Mesendoderm (in vitro differentiated cells): ENCODE measurements around the gene MTUS2.

ENCODE experiments used
- DNase-seq: peaks from one replicate; pipeline ENCODE4 v3.0.0; 2013
- H2AK5ac ChIP-seq: 2 replicates; pipeline ENCODE4 v1.6.1; 2013; ENCODE audit warnings: low read length, inconsistent platforms
- H2BK120ac ChIP-seq: 2 replicates; pipeline ENCODE4 v1.6.1; 2013; ENCODE audit warnings: low read depth, mild to moderate bottlenecking, low read length, moderate library complexity, mixed read lengths
- H2BK15ac ChIP-seq: replicated peaks from 2 replicates; pipeline ENCODE4 v1.6.1; 2013; ENCODE audit warnings: low read depth, mild to moderate bottlenecking, moderate library complexity
- H2BK5ac ChIP-seq: 2 replicates; pipeline ENCODE4 v1.6.1; 2013; ENCODE audit warnings: low read length, inconsistent platforms
- H3K18ac ChIP-seq: 2 replicates; pipeline ENCODE4 v1.6.1; 2013; ENCODE audit warnings: mild to moderate bottlenecking, low read length, mixed read lengths
- H3K23ac ChIP-seq: one replicate; pipeline ENCODE4 v1.6.1; 2013; ENCODE audit warnings: low read length
- H3K27ac ChIP-seq: 2 replicates; pipeline ENCODE4 v1.5.1; 2013; ENCODE audit warnings: low read depth, mild to moderate bottlenecking, inconsistent platforms, low read length, moderate library complexity
- H3K27me3 ChIP-seq: 2 replicates; pipeline ENCODE4 v1.6.1; 2013; ENCODE audit warnings: low read length, control low read depth, mild to moderate bottlenecking, inconsistent platforms; ENCODE audit not compliant: insufficient read depth, poor library complexity
- H3K36me3 ChIP-seq: 2 replicates; pipeline ENCODE4 v1.6.1; 2013; ENCODE audit warnings: low read length, inconsistent platforms; ENCODE audit not compliant: control insufficient read depth, insufficient read depth
- H3K4ac ChIP-seq: one replicate; pipeline ENCODE4 v1.6.1; 2013; ENCODE audit warnings: low read depth, mild to moderate bottlenecking, low read length, moderate library complexity
- H3K4me1 ChIP-seq: 2 replicates; pipeline ENCODE4 v1.6.1; 2013; ENCODE audit warnings: low read depth, low read length, inconsistent platforms; ENCODE audit not compliant: control insufficient read depth
- H3K4me2 ChIP-seq: 2 replicates; pipeline ENCODE4 v1.6.1; 2013; ENCODE audit warnings: low read length
- H3K4me3 ChIP-seq: 2 replicates; pipeline ENCODE4 v1.5.1; 2013; ENCODE audit warnings: mild to moderate bottlenecking, low read length
- H3K56ac ChIP-seq: one replicate; pipeline ENCODE4 v1.6.1; 2013; ENCODE audit warnings: low read length
- H3K79me1 ChIP-seq: 2 replicates; pipeline ENCODE4 v1.6.1; 2013; ENCODE audit warnings: low read length, inconsistent platforms
- H3K79me2 ChIP-seq: 2 replicates; pipeline ENCODE4 v1.6.1; 2013; ENCODE audit warnings: mild to moderate bottlenecking, low read length; ENCODE audit not compliant: control insufficient read depth, insufficient read depth
- H3K9ac ChIP-seq: 2 replicates; pipeline ENCODE4 v1.6.1; 2013; ENCODE audit warnings: low read length, inconsistent platforms
- H4K5ac ChIP-seq: one replicate; pipeline ENCODE4 v1.6.1; 2013; ENCODE audit warnings: low read length
- H4K8ac ChIP-seq: one replicate; pipeline ENCODE4 v1.6.1; 2013; ENCODE audit warnings: low read depth, mild to moderate bottlenecking, control low read depth, low read length, moderate library complexity
- WGBS: extraction: QIAGEN DNeasy Blood & Tissue Kit; methylation state at CpG from one replicate; pipeline ENCODE4 v1.1.7; 2013; ENCODE audit warnings: low lambda C conversion rate, missing lambda C conversion rate; ENCODE audit not compliant: insufficient coverage; ENCODE audit errors: extremely low coverage; 5-methylcytosine and 5-hydroxymethylcytosine counted together

Gene MTUS2

GRCh38 chr13:29154390-29154789 is 334.3 kb downstream of the MTUS2 start:
- no peaks in the 10 kb centered on the region for H3K27me3 ChIP-seq
- WGBS = 100% methylated on average over 1 of the region's 2 CpGs
- DNase-seq = no peak
- no peak overlapping the region for H3K23ac ChIP-seq
- no peak overlapping the region for H3K9ac ChIP-seq
- no peaks in the 10 kb centered on the region for H3K4me1 ChIP-seq
- no peak overlapping the region for H3K27ac ChIP-seq
- no peak overlapping the region for H3K4ac ChIP-seq
- no peak overlapping the region for H3K4me2 ChIP-seq
- H2BK5ac ChIP-seq = no peak overlapping the region
- no peak overlapping the region for H2AK5ac ChIP-seq
- no peak overlapping the region for H2BK120ac ChIP-seq
- H3K36me3 ChIP-seq = no peaks in the 10 kb centered on the region
- H3K56ac ChIP-seq = no peak overlapping the region
- no peaks in the 10 kb centered on the region for H3K79me2 ChIP-seq
- no peak overlapping the region for H4K8ac ChIP-seq
- no peak overlapping the region for H4K5ac ChIP-seq
- no peak overlapping the region for H3K18ac ChIP-seq
- no peak overlapping the region for H3K4me3 ChIP-seq
- no peaks in the 10 kb centered on the region for H3K79me1 ChIP-seq
- H2BK15ac ChIP-seq = no peak overlapping the region

GRCh38 chr13:29156136-29156535 is 336.0 kb downstream of the MTUS2 start:
- Histone ChIP-seq H3K4me3 (no peak overlapping the region), H4K8ac (no peak overlapping the region), H2AK5ac (no peak overlapping the region), H3K79me1 (no peaks in the 10 kb centered on the region), H3K4me2 (no peak overlapping the region), H3K18ac (no peak overlapping the region), H2BK120ac (no peak overlapping the region), H3K36me3 (no peaks in the 10 kb centered on the region), H3K56ac (no peak overlapping the region), H4K5ac (no peak overlapping the region), H2BK5ac (no peak overlapping the region), H3K4ac (no peak overlapping the region), H3K79me2 (no peaks in the 10 kb centered on the region), H3K27ac (no peak overlapping the region), H3K27me3 (no peaks in the 10 kb centered on the region), H3K4me1 (no peaks in the 10 kb centered on the region), H2BK15ac (no peak overlapping the region), H3K9ac (no peak overlapping the region), H3K23ac (no peak overlapping the region)
- no CpG with 5 or more reads among the region's 1 CpG for WGBS
- no peak for DNase-seq

- Histone ChIP-seq H2AK5ac (no peak overlapping the region), H2BK5ac (no peak overlapping the region), H3K4ac (no peak overlapping the region), H4K8ac (no peak overlapping the region), H3K4me1 (no peaks in the 10 kb centered on the region), H3K56ac (no peak overlapping the region), H3K79me1 (no peaks in the 10 kb centered on the region), H2BK15ac (no peak overlapping the region), H3K36me3 (no peaks in the 10 kb centered on the region), H3K9ac (no peak overlapping the region), H4K5ac (no peak overlapping the region), H2BK120ac (no peak overlapping the region), H3K27me3 (no peaks in the 10 kb centered on the region), H3K18ac (no peak overlapping the region), H3K23ac (no peak overlapping the region), H3K4me2 (no peak overlapping the region), H3K79me2 (no peaks in the 10 kb centered on the region), H3K4me3 (no peak overlapping the region), H3K27ac (no peak overlapping the region)
- DNase-seq = no peak
- WGBS = no CpG with 5 or more reads among the region's 5 CpGs
Measured at GRCh38 chr13:29159871-29160270, 339.7 kb downstream of the MTUS2 start.

GRCh38 chr13:29160862-29161261 is 340.7 kb downstream of the MTUS2 start:
- Histone ChIP-seq H2BK120ac (no peak overlapping the region), H3K27me3 (no peaks in the 10 kb centered on the region), H3K56ac (no peak overlapping the region), H2BK15ac (no peak overlapping the region), H3K79me1 (no peaks in the 10 kb centered on the region), H3K18ac (no peak overlapping the region), H3K27ac (no peak overlapping the region), H4K5ac (no peak overlapping the region), H3K36me3 (no peaks in the 10 kb centered on the region), H3K4me1 (no peaks in the 10 kb centered on the region), H3K4ac (no peak overlapping the region), H4K8ac (no peak overlapping the region), H3K9ac (no peak overlapping the region), H2AK5ac (no peak overlapping the region), H3K79me2 (no peaks in the 10 kb centered on the region), H2BK5ac (no peak overlapping the region), H3K4me2 (no peak overlapping the region), H3K4me3 (no peak overlapping the region), H3K23ac (no peak overlapping the region)
- no peak for DNase-seq
- WGBS = no CpG with 5 or more reads among the region's 3 CpGs

GRCh38 chr13:29161676-29162075 is 341.5 kb downstream of the MTUS2 start:
- Histone ChIP-seq H3K27me3 (no peaks in the 10 kb centered on the region), H3K23ac (no peak overlapping the region), H3K27ac (no peak overlapping the region), H3K56ac (no peak overlapping the region), H3K4me3 (no peak overlapping the region), H3K4me1 (no peaks in the 10 kb centered on the region), H2BK15ac (no peak overlapping the region), H3K18ac (no peak overlapping the region), H4K5ac (no peak overlapping the region), H4K8ac (no peak overlapping the region), H3K36me3 (no peaks in the 10 kb centered on the region), H3K9ac (no peak overlapping the region), H3K79me2 (no peaks in the 10 kb centered on the region), H2BK120ac (no peak overlapping the region), H2AK5ac (no peak overlapping the region), H3K4me2 (no peak overlapping the region), H3K79me1 (no peaks in the 10 kb centered on the region), H2BK5ac (no peak overlapping the region), H3K4ac (no peak overlapping the region)
- no peak for DNase-seq
- no CpG with 5 or more reads among the region's 6 CpGs for WGBS

GRCh38 chr13:29162638-29163235 is 342.6 kb downstream of the MTUS2 start:
- DNase-seq = peak; percentile 79
- Histone ChIP-seq H3K79me1 (no peaks in the 10 kb centered on the region), H2AK5ac (no peak overlapping the region), H3K27me3 (no peaks in the 10 kb centered on the region), H2BK5ac (no peak overlapping the region), H2BK120ac (no peak overlapping the region), H3K36me3 (no peaks in the 10 kb centered on the region), H3K4me3 (no peak overlapping the region), H2BK15ac (no peak overlapping the region), H3K4ac (no peak overlapping the region), H3K9ac (no peak overlapping the region), H4K5ac (no peak overlapping the region), H3K23ac (no peak overlapping the region), H3K18ac (no peak overlapping the region), H3K56ac (no peak overlapping the region), H3K4me1 (no peaks in the 10 kb centered on the region), H3K79me2 (no peaks in the 10 kb centered on the region), H3K4me2 (no peak overlapping the region), H4K8ac (no peak overlapping the region), H3K27ac (no peak overlapping the region)
- no CpG with 5 or more reads among the region's 6 CpGs for WGBS
